Colonic mucosa (tissue), 4 donors: ENCODE measurements around the gene HSPA12A. TPM values are rescaled to one million over a fixed set of nuclear protein-coding genes. Genes with fewer than 3 reads are reported as not detected.

Source experiments
- DNase-seq: peaks from one replicate; pipeline ENCODE4 v3.0.0-alpha.2; 2020
- H3K27ac ChIP-seq: fragments of 200-600 bp; one replicate; pipeline ENCODE4 v1.8.0; 2021
- H3K27me3 ChIP-seq: fragments of 200-600 bp; one replicate; pipeline ENCODE4 v1.8.0; 2021
- H3K36me3 ChIP-seq: fragments of 200-600 bp; one replicate; pipeline ENCODE4 v1.8.0; 2021
- H3K4me1 ChIP-seq: fragments of 200-600 bp; one replicate; pipeline ENCODE4 v1.8.0; 2021; ENCODE audit warnings: mild to moderate bottlenecking
- H3K4me3 ChIP-seq: fragments of 200-600 bp; one replicate; pipeline ENCODE4 v1.8.0; 2021
- H3K9ac ChIP-seq, 2 donors: one replicate each; pipeline ENCODE4 v1.7.0; 2013; ENCODE audit warnings: control low read depth in 2 of 2, low read depth in 2 of 2, low read length in 2 of 2
- H3K9me3 ChIP-seq: fragments of 200-600 bp; one replicate; pipeline ENCODE4 v1.8.0; 2021
- CTCF ChIP-seq: fragments of 200-600 bp; IDR thresholded peaks from one replicate; pipeline ENCODE4 v1.8.0; 2022; ENCODE audit warnings: antibody characterized with exemption, mild to moderate bottlenecking
- intact Hi-C: fragments of 100-400 bp; cut with DNase I; formaldehyde crosslinking; loops from one replicate; pipeline ENCODE4 v1.14.1; 2022
- total RNA-seq, 2 donors: library from RNA; stranded (reverse); fragmentation: NEBNext Ultra II Directional in 1 of 2; extraction: Animal tissue kit (Norgen Biotek cat#: 25700) in 1 of 2; gene quantifications; one replicate each; pipeline ENCODE4 v1.2.1, GENCODE V29; 2021
- donor health status: healthy.
- donor health status: DM: no; HTN: no; CAD: no.
- donor health status: DM: no; HTN: no; CAD: no.

The HSPA12A gene
- total RNA-seq, 2 donors from 2014 or later: 6.2 to 7.0 TPM

DNA sequence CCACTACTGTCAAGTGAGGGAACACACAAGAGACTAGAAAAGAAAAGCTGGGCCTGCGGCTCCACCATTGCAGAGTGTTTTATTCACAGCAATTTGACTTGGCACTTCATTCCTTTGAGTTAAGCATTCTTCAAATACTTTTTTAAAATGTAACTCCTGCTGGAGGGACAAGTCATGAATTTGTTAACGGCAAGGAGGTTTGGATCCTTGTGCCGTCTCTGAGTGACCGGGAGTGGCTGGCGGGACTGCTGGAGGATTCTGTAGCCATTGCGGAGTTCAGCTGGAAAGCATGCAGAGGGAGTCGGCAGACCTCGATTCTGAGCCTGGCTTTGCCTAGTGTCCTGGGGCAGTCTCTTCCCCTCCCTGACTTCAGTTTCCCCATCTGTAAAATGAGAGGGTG lies 9.8 kb downstream of the HSPA12A start:
- Histone ChIP-seq H3K4me1 (no peaks in the 10 kb centered on the region), H3K36me3 (no peaks in the 10 kb centered on the region), H3K9ac (no peak overlapping the region), H3K9me3 (no peaks in the 10 kb centered on the region), H3K27ac (no peak overlapping the region), H3K27me3 (no peaks in the 10 kb centered on the region), H3K4me3 (no peak overlapping the region)
- DNase-seq: no peak
- TF ChIP-seq CTCF: no peak
- intact Hi-C loops: no loop called here

GRCh38 chr10:116730464-116731260 lies 11.7 kb downstream of the HSPA12A start:
- no peak for TF ChIP-seq CTCF
- H3K4me1 ChIP-seq: no peaks in the 10 kb centered on the region
- no peaks in the 10 kb centered on the region for H3K27me3 ChIP-seq
- H3K36me3 ChIP-seq: no peaks in the 10 kb centered on the region
- no peak overlapping the region for H3K27ac ChIP-seq
- H3K9me3 ChIP-seq: no peaks in the 10 kb centered on the region
- H3K9ac ChIP-seq: no peak overlapping the region
- no peak for DNase-seq
- no peak overlapping the region for H3K4me3 ChIP-seq
- intact Hi-C loops: no loop called here

- Histone ChIP-seq H3K9ac (no peak overlapping the region), H3K4me3 (no peak overlapping the region), H3K27ac (no peak overlapping the region), H3K36me3 (no peaks in the 10 kb centered on the region), H3K27me3 (no peaks in the 10 kb centered on the region), H3K4me1 (no peaks in the 10 kb centered on the region), H3K9me3 (no peaks in the 10 kb centered on the region)
- TF ChIP-seq CTCF: no peak
- no peak for DNase-seq
- intact Hi-C loops: no loop called here
These were observed 13.1 kb downstream of the HSPA12A start for GRCh38 chr10:116729243-116729642.

- Histone ChIP-seq H3K27ac (no peak overlapping the region), H3K4me1 (no peaks in the 10 kb centered on the region), H3K36me3 (no peaks in the 10 kb centered on the region), H3K9ac (no peak overlapping the region), H3K4me3 (no peak overlapping the region), H3K27me3 (no peaks in the 10 kb centered on the region), H3K9me3 (no peaks in the 10 kb centered on the region)
- intact Hi-C loops: no loop called here
- DNase-seq: no peak
- TF ChIP-seq CTCF: no peak
These were observed 13.8 kb downstream of the HSPA12A start for GRCh38 chr10:116728526-116729096.

DNA sequence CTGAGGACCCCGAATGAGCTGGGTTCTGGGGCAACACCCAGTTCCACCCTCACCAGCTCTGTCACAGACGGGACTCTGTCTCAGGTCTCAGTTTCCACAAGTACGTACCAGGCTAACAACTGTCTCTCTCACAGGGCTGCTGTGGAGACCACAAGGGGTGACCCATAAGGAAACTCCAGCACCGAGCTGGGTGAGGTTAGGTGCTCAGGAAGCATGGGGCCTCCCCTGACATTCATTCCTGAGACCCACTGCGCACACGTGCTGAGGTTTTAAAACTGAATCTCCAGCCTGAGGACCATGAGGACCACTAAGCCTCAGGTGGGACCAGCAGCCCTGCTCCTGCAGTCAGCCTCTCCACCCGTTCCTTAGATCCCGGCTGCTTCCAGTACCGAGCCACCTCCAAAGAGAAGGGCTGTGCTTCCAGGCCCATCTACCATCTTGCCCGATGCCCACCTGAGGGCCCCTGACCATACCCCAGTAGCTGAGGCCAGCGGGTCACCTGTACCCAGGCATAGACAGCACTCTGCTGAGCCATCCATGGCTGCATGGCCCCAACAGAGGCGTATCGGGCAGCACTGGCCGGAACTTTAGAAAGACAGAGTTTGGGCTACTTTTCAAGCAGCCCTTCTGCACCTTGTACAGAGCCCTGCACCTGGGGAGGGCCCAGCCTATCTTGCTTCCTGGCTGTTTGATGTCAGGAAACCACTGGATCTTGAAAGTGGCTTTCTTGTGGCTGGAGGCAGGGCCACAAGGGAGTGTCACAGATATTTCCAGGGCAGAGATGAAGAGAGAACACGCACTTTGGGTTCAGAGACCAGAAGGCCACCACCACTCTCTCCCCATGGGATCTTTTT lies 18.7 kb downstream of the HSPA12A start:
- H3K4me1 ChIP-seq: no peaks in the 10 kb centered on the region
- TF ChIP-seq CTCF: no peak
- no peaks in the 10 kb centered on the region for H3K36me3 ChIP-seq
- H3K27ac ChIP-seq: no peak overlapping the region
- DNase-seq: no peak
- H3K27me3 ChIP-seq: no peaks in the 10 kb centered on the region
- intact Hi-C loops: no loop called here
- no peak overlapping the region for H3K9ac ChIP-seq
- H3K9me3 ChIP-seq: no peaks in the 10 kb centered on the region
- no peak overlapping the region for H3K4me3 ChIP-seq
